HuH-7 (cell line): ENCODE data around the gene BASP1.
"Not testable (repeated sequence)": the region's sequence is repeated elsewhere in the genome, so short reads cannot be mapped to it uniquely, and the experiment has no call there.

Experiments used
- DNase-seq: peaks from one replicate; pipeline ENCODE4 v3.0.0; 2011; ENCODE audit warnings: low spot score

Gene BASP1

GRCh38 chr5:17256171-17256570 lies 38.7 kb downstream of the BASP1 start:
- DNase-seq: no peak

DNA sequence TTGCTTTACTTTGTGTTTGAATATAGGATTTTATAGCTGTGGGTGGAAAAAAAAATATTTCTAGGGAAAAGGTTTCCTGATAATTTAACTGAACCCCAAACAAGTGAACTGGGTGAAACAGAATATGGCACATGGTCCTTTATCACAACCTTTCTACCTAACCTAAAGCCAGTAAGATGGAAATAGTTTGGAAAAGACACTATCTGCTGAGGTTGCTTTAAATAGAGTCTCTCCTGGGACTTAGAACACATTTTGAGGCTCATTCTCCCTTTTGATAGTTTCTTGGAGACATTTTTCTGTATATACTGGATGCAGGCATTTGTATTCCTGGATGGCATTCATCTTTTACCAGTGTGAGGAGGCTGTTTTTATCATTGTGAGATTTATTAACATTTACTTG lies 39.4 kb downstream of the BASP1 start:
- no peak for DNase-seq

DNA sequence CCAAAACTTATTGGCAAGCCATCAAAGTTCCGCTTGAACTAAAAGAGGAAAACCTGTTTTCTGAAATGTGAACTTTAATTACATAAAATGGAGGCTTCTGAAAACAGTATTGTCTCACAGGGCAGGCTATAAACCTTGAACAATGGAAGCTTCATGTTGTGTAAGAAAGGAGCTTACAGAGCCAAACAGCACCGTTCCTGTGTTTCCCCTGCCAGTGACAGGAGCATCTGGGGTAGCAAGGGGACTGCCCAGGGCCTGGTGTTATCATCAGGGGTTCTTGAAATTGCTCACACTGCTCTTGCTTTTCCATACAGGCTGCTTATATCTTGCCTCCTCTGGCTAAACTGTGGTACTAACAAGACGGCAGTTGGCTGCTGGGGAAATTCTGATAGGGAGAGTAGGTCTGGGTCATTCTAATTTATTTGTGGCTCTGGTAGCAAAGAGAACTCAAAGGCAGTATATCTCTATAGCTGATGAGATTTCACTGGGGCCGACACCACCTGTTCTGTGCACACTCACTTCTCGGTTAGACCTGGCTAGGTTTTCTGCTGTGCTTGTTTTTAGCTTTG lies 40.4 kb downstream of the BASP1 start:
- no peak for DNase-seq

- DNase-seq: no peak
Measured at GRCh38 chr5:17258431-17258830, 41.0 kb downstream of the BASP1 start.

DNA sequence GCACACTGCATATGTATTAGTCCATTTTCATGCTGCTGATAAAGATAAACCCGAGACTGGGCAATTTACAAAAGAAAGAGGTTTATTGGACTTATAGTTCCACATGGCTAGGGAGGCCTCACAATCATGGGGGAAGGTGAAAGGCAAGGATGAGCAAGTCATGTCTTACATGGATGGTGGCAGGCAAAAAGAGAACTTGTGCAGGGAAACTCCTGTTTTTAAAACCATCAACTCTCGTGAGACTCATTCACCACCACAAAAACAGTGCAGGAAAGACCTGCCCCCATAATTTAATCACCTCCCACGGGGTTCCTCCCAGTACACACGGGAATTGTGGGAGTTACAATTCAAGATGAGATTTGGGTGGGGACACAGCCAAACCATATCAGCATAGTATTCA lies 41.6 kb downstream of the BASP1 start:
- DNase-seq: not testable (repeated sequence)

- no peak for DNase-seq
Measured at GRCh38 chr5:17259630-17260257, 42.3 kb downstream of the BASP1 start.

DNA sequence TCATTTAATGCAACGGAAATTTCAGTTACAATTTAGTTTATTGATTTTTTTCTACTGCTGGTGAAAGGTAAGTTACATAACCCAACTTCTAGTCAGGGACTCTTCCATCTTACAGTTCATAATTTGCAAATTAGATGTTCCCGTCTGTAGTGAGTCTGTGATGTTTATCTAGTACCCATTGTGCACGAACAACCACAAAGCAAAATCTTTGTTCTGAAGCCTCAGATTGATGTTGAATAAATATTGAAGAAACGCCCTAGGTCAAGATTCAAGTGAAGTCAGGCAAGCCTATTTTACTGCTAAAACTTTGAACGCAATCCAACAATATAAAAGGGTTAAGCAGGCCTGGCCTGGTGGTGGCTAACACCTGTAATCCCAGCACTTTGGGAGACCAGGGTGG lies 43.1 kb downstream of the BASP1 start:
- no peak for DNase-seq

GRCh38 chr5:17261075-17261474 lies 43.6 kb downstream of the BASP1 start:
- no peak for DNase-seq

DNA sequence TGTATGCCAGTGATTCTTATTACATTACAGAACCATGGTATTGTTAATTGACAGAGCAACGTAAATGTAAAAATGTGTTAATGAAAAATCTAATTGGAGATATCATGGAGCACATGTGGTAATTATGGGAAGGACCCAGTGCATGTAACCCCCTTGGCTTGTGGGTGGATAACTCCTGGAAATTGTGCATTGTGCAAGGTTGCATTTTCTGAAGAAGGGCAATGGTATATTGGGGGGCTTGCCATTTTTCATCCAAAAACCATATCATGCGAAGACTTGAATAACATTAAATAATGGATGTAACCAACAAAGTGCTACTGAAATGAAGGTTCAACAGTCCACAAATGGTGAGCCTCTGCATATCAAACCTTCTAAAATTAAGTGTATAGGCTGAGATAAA lies 47.6 kb downstream of the BASP1 start:
- DNase-seq: no peak

DNA sequence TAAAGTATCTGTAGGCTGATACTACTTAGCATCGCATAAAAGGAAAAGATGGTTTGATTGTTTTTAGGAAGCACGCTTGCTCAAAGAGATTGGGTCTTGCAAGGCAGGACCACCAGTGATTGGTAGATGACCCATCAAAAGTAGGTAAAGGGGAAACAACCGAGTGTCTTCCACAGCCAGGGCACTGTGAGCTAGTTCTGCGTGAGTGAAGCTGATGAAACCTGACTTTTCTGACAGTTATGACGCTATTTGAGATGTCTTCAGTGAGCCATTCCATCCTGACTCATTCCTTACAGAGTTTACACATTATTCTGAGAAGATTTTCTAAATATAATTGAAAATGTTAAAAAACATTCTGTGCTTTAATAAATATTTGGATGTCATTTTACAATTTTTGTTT lies 49.7 kb downstream of the BASP1 start:
- no peak for DNase-seq

DNA sequence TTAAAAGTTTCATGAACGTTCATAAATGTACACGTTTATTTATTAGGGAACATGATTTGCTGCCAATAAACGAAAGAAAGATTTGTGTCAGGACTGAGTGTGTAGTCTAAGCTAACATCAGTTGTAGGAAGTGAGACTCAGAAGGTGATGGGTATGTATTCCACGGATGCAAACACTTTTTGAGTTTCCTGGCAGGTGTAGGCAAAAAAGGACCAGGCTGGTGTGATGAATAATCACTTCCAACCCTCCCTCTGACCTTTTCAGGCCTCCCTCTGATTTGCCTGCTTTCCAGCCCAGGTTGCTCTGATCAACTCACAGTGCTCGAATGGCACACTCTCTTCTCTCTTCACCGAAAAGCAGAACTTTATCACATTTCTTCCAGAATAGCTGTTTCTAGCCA lies 51.8 kb downstream of the BASP1 start:
- no peak for DNase-seq

GRCh38 chr5:17272111-17272510 lies 54.7 kb downstream of the BASP1 start:
- DNase-seq: no peak

DNA sequence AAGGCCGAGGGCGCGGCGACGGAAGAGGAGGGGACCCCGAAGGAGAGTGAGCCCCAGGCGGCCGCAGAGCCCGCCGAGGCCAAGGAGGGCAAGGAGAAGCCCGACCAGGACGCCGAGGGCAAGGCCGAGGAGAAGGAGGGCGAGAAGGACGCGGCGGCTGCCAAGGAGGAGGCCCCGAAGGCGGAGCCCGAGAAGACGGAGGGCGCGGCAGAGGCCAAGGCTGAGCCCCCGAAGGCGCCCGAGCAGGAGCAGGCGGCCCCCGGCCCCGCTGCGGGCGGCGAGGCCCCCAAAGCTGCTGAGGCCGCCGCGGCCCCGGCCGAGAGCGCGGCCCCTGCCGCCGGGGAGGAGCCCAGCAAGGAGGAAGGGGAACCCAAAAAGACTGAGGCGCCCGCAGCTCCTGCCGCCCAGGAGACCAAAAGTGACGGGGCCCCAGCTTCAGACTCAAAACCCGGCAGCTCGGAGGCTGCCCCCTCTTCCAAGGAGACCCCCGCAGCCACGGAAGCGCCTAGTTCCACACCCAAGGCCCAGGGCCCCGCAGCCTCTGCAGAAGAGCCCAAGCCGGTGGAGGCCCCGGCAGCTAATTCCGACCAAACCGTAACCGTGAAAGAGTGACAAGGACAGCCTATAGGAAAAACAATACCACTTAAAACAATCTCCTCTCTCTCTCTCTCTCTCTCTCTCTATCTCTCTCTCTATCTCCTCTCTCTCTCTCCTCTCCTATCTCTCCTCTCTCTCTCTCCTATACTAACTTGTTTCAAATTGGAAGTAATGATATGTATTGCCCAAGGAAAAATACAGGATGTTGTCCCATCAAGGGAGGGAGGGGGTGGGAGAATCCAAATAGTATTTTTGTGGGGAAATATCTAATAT lies 58.1 kb downstream of the BASP1 start:
- DNase-seq: no peak

- no peak for DNase-seq
Measured at GRCh38 chr5:17276445-17276844, 59.0 kb downstream of the BASP1 start.

GRCh38 chr5:17277907-17278306 lies 60.5 kb downstream of the BASP1 start:
- DNase-seq: no peak

DNA sequence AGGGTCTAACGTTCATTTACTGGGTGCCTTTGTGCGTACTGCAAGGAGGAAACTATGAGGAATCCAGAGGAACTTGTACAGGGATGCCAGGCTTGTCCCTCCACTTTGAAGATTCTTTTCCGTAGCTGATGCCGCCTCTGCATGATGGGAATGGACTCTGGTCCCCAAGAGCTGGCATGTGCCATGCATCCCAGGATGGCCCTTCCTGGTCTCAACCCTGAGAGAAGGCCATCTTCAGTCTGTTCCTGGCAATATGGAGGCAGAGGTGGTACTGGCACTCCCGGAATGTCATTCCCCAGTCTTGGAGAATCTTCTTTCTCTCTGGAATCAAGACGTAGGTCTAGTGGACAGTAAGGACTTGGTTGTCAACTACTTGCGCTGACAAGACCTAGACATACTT lies 61.5 kb downstream of the BASP1 start:
- no peak for DNase-seq

DNA sequence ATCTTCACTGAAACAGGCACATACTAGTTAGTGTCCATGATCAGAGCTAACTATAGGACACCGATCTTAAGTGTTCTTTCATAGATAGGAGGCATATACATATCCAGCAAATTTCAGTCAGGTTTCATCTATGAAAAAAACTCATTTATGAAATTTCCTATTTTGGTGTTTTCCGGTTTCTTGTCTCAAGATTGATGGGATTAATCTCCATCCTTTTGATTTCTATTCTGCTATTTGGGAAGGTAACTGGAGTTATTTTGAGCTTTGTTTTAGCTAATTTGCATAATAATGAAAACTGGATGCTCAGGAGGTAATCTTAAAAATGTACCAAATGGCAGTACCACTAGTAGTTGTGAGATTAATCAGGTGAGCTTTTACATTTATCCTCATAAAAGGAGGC lies 62.1 kb downstream of the BASP1 start:
- no peak for DNase-seq

DNA sequence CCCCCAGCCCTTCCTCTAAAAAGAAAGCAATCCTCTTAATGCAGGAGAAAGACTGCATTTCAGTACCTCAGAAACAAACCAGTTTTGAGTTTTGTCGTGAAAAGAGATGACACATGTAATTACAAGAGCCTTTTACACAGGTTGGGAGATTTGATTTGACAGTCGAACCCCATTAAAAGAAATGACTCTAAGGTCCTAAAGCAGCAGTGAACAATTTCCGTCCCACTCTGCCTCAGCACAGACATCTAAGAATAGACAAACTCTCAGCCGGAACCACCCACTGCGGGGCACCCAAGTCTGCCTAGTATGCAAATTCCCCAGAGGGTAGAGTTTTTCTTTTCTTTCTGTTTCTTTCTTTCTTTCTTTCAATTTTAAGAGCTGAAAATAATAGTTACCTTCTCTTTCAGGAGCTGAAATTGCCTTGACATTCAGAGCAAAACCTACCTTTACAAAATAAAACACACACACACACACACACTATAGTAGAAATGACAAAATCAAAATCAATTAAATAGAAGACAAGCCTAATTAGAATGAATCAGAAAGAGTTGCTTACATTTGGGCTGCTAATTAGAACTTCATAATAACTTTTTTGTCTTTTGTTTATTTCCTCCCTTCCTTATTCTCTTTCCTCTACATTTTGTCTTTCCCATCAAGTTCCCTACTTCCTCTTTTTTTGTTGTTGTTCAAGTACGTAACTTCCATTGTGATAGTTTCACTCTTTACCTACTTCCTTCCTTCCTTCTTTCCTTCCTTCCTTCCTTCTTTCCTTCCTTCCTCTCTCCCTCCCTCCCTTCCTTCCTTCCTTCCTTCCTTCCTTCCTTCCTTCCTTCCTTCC lies 65.1 kb downstream of the BASP1 start:
- DNase-seq: no peak

GRCh38 chr5:17283121-17283415 lies 65.6 kb downstream of the BASP1 start:
- DNase-seq: no peak

DNA sequence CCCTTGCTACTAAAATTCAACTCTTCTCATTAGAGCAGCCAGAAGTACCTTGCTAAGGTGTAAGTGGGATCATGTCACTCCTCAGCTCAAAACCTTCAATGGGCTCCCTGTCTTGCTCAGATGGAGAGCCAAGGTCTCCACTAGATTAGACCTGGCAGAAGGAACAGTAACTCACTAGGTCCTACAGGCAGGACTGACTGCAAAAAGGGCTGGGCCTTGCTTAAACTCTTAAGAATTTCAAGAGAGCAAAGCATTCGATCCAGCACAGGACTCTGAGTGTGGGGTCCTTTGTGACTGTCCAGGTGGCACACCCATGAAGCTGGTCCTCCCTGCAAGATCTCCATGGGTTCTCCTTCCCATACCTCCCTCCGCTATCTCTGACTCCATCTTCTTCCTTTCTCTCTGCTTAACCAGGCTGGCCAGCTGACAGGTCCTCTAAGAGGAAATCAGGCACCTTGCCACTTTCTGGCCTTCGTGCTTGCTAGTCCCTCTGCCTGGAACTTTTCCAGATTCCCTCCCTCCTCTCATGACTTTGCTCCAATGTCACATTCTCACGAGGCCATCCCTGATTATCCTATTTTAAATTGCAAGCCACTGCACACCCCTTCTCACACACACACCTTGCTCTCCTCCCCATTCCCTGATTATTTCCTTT lies 70.2 kb downstream of the BASP1 start:
- no peak for DNase-seq

GRCh38 chr5:17288570-17288969 lies 71.1 kb downstream of the BASP1 start:
- DNase-seq: no peak
